Lower leg skin (tissue), 4 donors: Measurements from ENCODE around the gene NTPCR. TPM values are rescaled to one million over a fixed set of nuclear protein-coding genes. Genes with fewer than 3 reads are reported as not detected.
"Not testable (repeated sequence)": the region's sequence is repeated elsewhere in the genome, so short reads cannot be mapped to it uniquely, and the experiment has no call there.

ENCODE experiments used
- DNase-seq, 2 donors: peaks; one replicate each; pipeline ENCODE4 v3.0.0-alpha.2; 2019; ENCODE audit warnings: low spot score in 2 of 2
- H3K4me3 ChIP-seq: fragments of 200-600 bp; sonication (generic); 2 replicates; pipeline ENCODE4 v1.5.1; 2017; ENCODE audit warnings: mild to moderate bottlenecking, low read depth; ENCODE audit not compliant: poor library complexity, severe bottlenecking
- CTCF ChIP-seq, 3 donors: fragments of 450-650 bp; IDR thresholded peaks; one replicate each; pipeline ENCODE4 v1.5.1; 2016; ENCODE audit warnings: antibody characterized with exemption in 3 of 3, mild to moderate bottlenecking in 3 of 3, moderate library complexity in 2 of 3
- POLR2A ChIP-seq, 2 donors: fragments of 450-650 bp; IDR thresholded peaks; one replicate each; pipeline ENCODE4 v1.6.1; 2016 to 2017; ENCODE audit warnings: antibody characterized with exemption in 2 of 2, mild to moderate bottlenecking in 1 of 2, moderate library complexity in 1 of 2
- WGBS, 2 donors: methylation state at CpG; one replicate each; pipeline ENCODE4 v1.1.5; 2018; 5-methylcytosine and 5-hydroxymethylcytosine counted together
- intact Hi-C: fragments of 100-400 bp; cut with DNase I; formaldehyde crosslinking; loops from one replicate; pipeline ENCODE4 v1.15.0; 2023; ENCODE audit warnings: low total_unique reads
- total RNA-seq, 4 donors: library from RNA; depleted of rRNA; stranded (reverse); fragments of >200 nt; gene quantifications; one replicate each; pipeline ENCODE4 v1.1.0, GENCODE V29; 2016

NTPCR gene
- total RNA-seq, 4 donors from 2014 or later, result 17.8 to 28.5 (median 21.8) TPM

GRCh38 chr1:232922485-232922884, 27.9 kb upstream of the NTPCR start:
- intact Hi-C loops, result no loop called here
- 75 to 84% methylated on average over 2 of the region's 2 CpGs for WGBS, 2 donors
- DNase-seq, result no peak
- no peak for TF ChIP-seq POLR2A (IDR thresholded peaks at IDR 0.05)
- TF ChIP-seq CTCF (IDR thresholded peaks at IDR 0.05), result no peak
- no peak overlapping the region for H3K4me3 ChIP-seq

- 87 to 90% methylated on average over 4 of the region's 4 CpGs for WGBS, 2 donors
- TF ChIP-seq CTCF (IDR thresholded peaks at IDR 0.05) (no peak), POLR2A (IDR thresholded peaks at IDR 0.05) (no peak)
- H3K4me3 ChIP-seq, result no peak overlapping the region
- DNase-seq, result no peak
- intact Hi-C loops, result no loop called here
Observed at GRCh38 chr1:232923739-232924386, 26.5 kb upstream of the NTPCR start.

GRCh38 chr1:232924874-232925273, 25.5 kb upstream of the NTPCR start:
- DNase-seq, result no peak
- TF ChIP-seq POLR2A (IDR thresholded peaks at IDR 0.05) (no peak), CTCF (IDR thresholded peaks at IDR 0.05) (no peak)
- no peak overlapping the region for H3K4me3 ChIP-seq
- WGBS, 2 donors, result 90 to 97% methylated on average over 3 of the region's 3 CpGs
- intact Hi-C loops, result no loop called here

- no peak for DNase-seq
- whole genome bisulfite sequencing, 2 donors, result 90 to 94% methylated on average over 5 of the region's 5 CpGs
- intact Hi-C loops, result no loop called here
- no peak overlapping the region for H3K4me3 ChIP-seq
- no peak for TF ChIP-seq POLR2A (IDR thresholded peaks at IDR 0.05)
- no peak for TF ChIP-seq CTCF (IDR thresholded peaks at IDR 0.05)
Observed at GRCh38 chr1:232925421-232926220, 24.8 kb upstream of the NTPCR start.

GRCh38 chr1:232927166-232927565, 23.2 kb upstream of the NTPCR start:
- WGBS, 2 donors, result 90 to 94% methylated on average over 6 of the region's 6 CpGs
- DNase-seq, H3K4me3 ChIP-seq, intact Hi-C loops: not testable (repeated sequence)

GRCh38 chr1:232927830-232928505, 22.4 kb upstream of the NTPCR start:
- H3K4me3 ChIP-seq, result no peak overlapping the region
- WGBS, 2 donors, result 92 to 96% methylated on average over 4 of the region's 4 CpGs

More at GRCh38 chr1:232927830-232928505, 22.4 kb upstream of the NTPCR start:
- intact Hi-C loops, result no loop called here
- TF ChIP-seq CTCF (IDR thresholded peaks at IDR 0.05), result no peak
- DNase-seq, result no peak
